ENCODE results near the gene EMC10. TPM values are rescaled to one million over a fixed set of nuclear protein-coding genes. Genes with fewer than 3 reads are reported as not detected.

Gene EMC10
- total RNA-seq, 1 experiment from 2014 or later = 108 TPM

DNA sequence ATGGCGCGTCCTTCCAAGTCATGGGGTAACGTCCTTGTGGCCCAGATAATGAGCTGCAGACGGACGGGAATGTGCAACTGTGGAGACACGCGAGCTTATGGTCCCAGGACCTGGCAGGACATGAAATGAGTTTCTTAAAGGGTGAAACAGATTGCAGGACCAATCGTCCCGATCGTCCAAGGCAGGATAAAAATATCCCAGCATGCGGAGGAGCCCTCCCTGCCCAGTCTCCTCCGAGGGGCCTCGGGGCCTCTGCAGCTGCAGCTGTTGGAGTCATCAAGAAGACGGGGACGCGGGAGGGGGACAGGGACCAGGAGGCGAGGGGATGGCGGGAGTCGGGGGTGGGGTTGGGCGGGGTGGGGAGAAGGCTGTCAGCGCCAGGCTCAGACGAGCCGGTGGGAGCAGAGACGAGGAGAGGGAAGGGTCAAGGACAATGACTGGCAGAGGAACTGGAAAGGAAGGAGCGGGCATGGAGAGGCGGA, 14.7 kb downstream of the EMC10 start:
- H3K9me3 ChIP-seq (ENCODE audit: low read depth, low read length, poor library complexity, severe bottlenecking) = peaks cover 8% of the 10 kb centered on the region
- H3K27me3 ChIP-seq (replicated peaks; ENCODE audit: insufficient read depth, low read depth, low read length, poor library complexity) = peaks cover 67% of the 10 kb centered on the region
- H3K4me3 ChIP-seq (ENCODE audit: low read depth, low read length, poor library complexity, severe bottlenecking) = no peak overlapping the region
- TF ChIP-seq EZH2 (IDR thresholded peaks at IDR 0.05; ENCODE audit: borderline replicate concordance, low read depth, low read length, poor library complexity, severe bottlenecking) = no peak
- TF ChIP-seq, protein P1, sequence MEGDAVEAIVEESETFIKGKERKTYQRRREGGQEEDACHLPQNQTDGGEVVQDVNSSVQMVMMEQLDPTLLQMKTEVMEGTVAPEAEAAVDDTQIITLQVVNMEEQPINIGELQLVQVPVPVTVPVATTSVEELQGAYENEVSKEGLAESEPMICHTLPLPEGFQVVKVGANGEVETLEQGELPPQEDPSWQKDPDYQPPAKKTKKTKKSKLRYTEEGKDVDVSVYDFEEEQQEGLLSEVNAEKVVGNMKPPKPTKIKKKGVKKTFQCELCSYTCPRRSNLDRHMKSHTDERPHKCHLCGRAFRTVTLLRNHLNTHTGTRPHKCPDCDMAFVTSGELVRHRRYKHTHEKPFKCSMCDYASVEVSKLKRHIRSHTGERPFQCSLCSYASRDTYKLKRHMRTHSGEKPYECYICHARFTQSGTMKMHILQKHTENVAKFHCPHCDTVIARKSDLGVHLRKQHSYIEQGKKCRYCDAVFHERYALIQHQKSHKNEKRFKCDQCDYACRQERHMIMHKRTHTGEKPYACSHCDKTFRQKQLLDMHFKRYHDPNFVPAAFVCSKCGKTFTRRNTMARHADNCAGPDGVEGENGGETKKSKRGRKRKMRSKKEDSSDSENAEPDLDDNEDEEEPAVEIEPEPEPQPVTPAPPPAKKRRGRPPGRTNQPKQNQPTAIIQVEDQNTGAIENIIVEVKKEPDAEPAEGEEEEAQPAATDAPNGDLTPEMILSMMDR (conservative IDR thresholded peaks at IDR 0.05; ENCODE audit: low read depth, low read length) = no peak
- no peaks in the 10 kb centered on the region for H3K36me3 ChIP-seq (ENCODE audit: insufficient read depth, low read length, poor library complexity, severe bottlenecking)
- H3K27ac ChIP-seq (ENCODE audit: low read depth, low read length, poor library complexity, severe bottlenecking) = no peak overlapping the region
- no TSS peak for BruUV-seq (replicated peaks)
- intact Hi-C loops (cut with micrococcal nuclease; ENCODE audit: unreplicated experiment) = no loop called here
- ChIA-PET POLR2A (ENCODE audit: low non-redundant PET) (no interaction called here), CTCF (no interaction called here)
- no peaks in the 10 kb centered on the region for H3K4me1 ChIP-seq (ENCODE audit: insufficient read depth, low read length, poor library complexity, severe bottlenecking)
- no peak for DNase-seq (ENCODE audit: low spot score)

DNA sequence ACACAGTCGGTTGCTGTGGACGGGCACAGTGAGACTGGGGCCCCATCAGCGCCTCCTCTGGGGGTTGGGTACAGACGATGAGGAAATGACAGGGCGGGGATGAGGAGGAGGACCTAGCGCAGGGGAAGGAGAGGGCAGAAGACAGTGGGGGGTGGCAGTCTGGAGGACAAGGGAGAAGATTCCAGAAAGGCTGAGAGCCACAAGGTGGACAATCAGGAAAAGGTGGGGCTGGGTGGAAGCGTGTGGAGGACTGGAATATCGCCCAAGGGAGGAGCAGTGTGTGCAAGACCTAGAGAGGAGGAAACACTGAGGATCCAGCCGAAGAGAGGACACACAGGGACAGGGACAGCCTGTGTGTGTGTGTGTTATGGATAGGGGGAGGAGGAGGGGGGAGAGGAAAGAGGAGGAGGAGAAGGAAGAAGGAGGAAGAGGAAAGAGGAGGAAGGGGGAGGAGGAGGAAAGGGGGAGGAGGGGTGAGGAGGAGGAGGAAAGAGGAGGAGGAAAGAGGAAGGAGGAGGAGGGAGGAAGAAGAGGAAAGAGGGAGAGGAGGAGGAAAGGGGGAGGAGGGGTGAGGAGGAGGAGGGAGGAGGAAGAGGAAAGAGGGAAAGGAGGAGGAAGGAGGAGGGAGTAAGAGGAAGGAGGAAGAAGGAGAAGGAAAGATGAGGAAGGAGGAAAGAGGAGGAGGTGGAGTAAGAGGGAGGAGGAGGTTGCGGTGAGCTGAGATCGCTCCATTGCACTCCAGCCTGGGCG, 16.2 kb downstream of the EMC10 start:
- H3K27me3 ChIP-seq (replicated peaks; ENCODE audit: insufficient read depth, low read depth, low read length, poor library complexity) = peaks cover 67% of the 10 kb centered on the region
- H3K27ac ChIP-seq (ENCODE audit: low read depth, low read length, poor library complexity, severe bottlenecking) = no peak overlapping the region
- no peak for TF ChIP-seq EZH2 (IDR thresholded peaks at IDR 0.05; ENCODE audit: borderline replicate concordance, low read depth, low read length, poor library complexity, severe bottlenecking)
- TF ChIP-seq, protein P1 (conservative IDR thresholded peaks at IDR 0.05; ENCODE audit: low read depth, low read length) = 0 out of 2 replicates have a peak, but pooled peaks have one; percentile 9
- H3K4me3 ChIP-seq (ENCODE audit: low read depth, low read length, poor library complexity, severe bottlenecking) = no peak overlapping the region
- H3K4me1 ChIP-seq (ENCODE audit: insufficient read depth, low read length, poor library complexity, severe bottlenecking) = no peaks in the 10 kb centered on the region
- BruUV-seq (replicated peaks) = no TSS peak
- POLR2A ChIA-PET (ENCODE audit: low non-redundant PET) = no interaction called here
- H3K9me3 ChIP-seq (ENCODE audit: low read depth, low read length, poor library complexity, severe bottlenecking) = no peaks in the 10 kb centered on the region
- H3K36me3 ChIP-seq (ENCODE audit: insufficient read depth, low read length, poor library complexity, severe bottlenecking) = no peaks in the 10 kb centered on the region
- CTCF ChIA-PET = no interaction called here
- intact Hi-C loops (cut with micrococcal nuclease; ENCODE audit: unreplicated experiment) = no loop called here
- peak; percentile 34 for DNase-seq (ENCODE audit: low spot score)

DNA sequence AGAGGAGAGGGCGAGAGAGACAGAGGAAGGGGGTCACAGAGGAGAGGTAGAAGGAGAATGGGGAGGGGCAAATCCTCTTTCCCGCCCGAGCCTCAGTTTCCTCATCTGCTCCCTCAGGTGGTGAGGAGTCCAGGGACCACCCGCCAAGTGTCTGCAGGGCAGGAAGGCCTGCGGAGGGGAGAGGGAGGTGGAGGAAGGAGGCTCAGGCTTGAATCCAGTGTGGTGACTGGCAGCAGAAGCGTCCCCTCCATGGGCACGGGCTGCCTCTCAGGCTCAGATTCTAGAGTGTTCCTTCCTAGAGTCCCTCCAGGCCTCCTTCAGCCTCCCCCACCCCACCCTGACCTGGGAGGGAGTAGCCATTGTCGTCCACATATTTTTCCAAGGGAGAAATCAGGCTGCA, 16.9 kb downstream of the EMC10 start:
- no peak for DNase-seq (ENCODE audit: low spot score)
- intact Hi-C loops (cut with micrococcal nuclease; ENCODE audit: unreplicated experiment) = no loop called here
- no peak overlapping the region for H3K27ac ChIP-seq (ENCODE audit: low read depth, low read length, poor library complexity, severe bottlenecking)
- H3K36me3 ChIP-seq (ENCODE audit: insufficient read depth, low read length, poor library complexity, severe bottlenecking) = no peaks in the 10 kb centered on the region
- CTCF ChIA-PET = no interaction called here
- H3K4me3 ChIP-seq (ENCODE audit: low read depth, low read length, poor library complexity, severe bottlenecking) = no peak overlapping the region
- H3K9me3 ChIP-seq (ENCODE audit: low read depth, low read length, poor library complexity, severe bottlenecking) = no peaks in the 10 kb centered on the region
- TF ChIP-seq, protein P1 (conservative IDR thresholded peaks at IDR 0.05; ENCODE audit: low read depth, low read length) = no peak
- no peak for TF ChIP-seq EZH2 (IDR thresholded peaks at IDR 0.05; ENCODE audit: borderline replicate concordance, low read depth, low read length, poor library complexity, severe bottlenecking)
- H3K27me3 ChIP-seq (replicated peaks; ENCODE audit: insufficient read depth, low read depth, low read length, poor library complexity) = peaks cover 73% of the 10 kb centered on the region
- POLR2A ChIA-PET (ENCODE audit: low non-redundant PET) = no interaction called here
- no TSS peak for BruUV-seq (replicated peaks)
- H3K4me1 ChIP-seq (ENCODE audit: insufficient read depth, low read length, poor library complexity, severe bottlenecking) = no peaks in the 10 kb centered on the region
